Measurements from ENCODE around the gene VPS11. TPM values are rescaled to one million over a fixed set of nuclear protein-coding genes. Genes with fewer than 3 reads are reported as not detected.

VPS11 gene
- 10.4 and 20.7 TPM in 2 replicates for total RNA-seq (ENCODE audit: low replicate concordance)

- H3K9ac ChIP-seq = peak within 1 kb of the TSS; percentile 91
- peak within 1 kb of the TSS; percentile 89 for H3K4me3 ChIP-seq
- H3K9me3 Mint-ChIP-seq = no peaks in the 10 kb centered on the region
- TF ChIP-seq EZH2phosphoT487 (IDR thresholded peaks at IDR 0.05) (no peak), CTCF (IDR thresholded peaks at IDR 0.05) (no peak), EZH2 (IDR thresholded peaks at IDR 0.05) (peak; percentile 16)
- H3K36me3 Mint-ChIP-seq = peaks cover 4% of the 10 kb centered on the region
- peak within 1 kb of the TSS; percentile 90 for H2AFZ ChIP-seq (replicated peaks)
- peak within 1 kb of the TSS; percentile 95 for H3K4me3 Mint-ChIP-seq
- H3K27ac ChIP-seq = peak within 1 kb of the TSS; percentile 74
- peaks cover 4% of the 10 kb centered on the region for H3K27me3 Mint-ChIP-seq (ENCODE audit: insufficient read depth, low read depth)
- no peaks in the 10 kb centered on the region for H3K4me1 ChIP-seq
- H3F3A ChIP-seq (ENCODE audit: low read depth) = peaks cover 15% of the 10 kb centered on the region
- H4K20me1 ChIP-seq (ENCODE audit: low read depth) = no peaks in the 10 kb centered on the region
- H3K4me1 Mint-ChIP-seq = peaks cover 12% of the 10 kb centered on the region
- peaks cover 16% of the 10 kb centered on the region for H3K79me2 ChIP-seq (ENCODE audit: low read depth)
- no peaks in the 10 kb centered on the region for H3K9me3 ChIP-seq (ENCODE audit: low read depth)
- DNase-seq (ENCODE audit: low spot score) = peak; percentile 98
- H3K4me2 ChIP-seq = peak within 1 kb of the TSS; percentile 82
- H3K27me3 ChIP-seq = no peaks in the 10 kb centered on the region
- no peaks in the 10 kb centered on the region for H3K36me3 ChIP-seq
- peak within 1 kb of the TSS; percentile 96 for H3K27ac Mint-ChIP-seq
Observed at GRCh38 chr11:119067371-119068222, at the start of gene VPS11. VPS11 (plus strand) TSS chr11:119067818; CDS start chr11:119067824, 6 bp downstream.

- Histone ChIP-seq H3K4me1 (peaks cover 16% of the 10 kb centered on the region), H3K27me3 (no peaks in the 10 kb centered on the region), H3F3A (ENCODE audit: low read depth) (peaks cover 73% of the 10 kb centered on the region), H4K20me1 (ENCODE audit: low read depth) (peaks cover 42% of the 10 kb centered on the region), H3K79me2 (ENCODE audit: low read depth) (peaks cover 75% of the 10 kb centered on the region), H3K4me2 (peak within 1 kb of the TSS; percentile 100), H3K27ac (peak within 1 kb of the TSS; percentile 94), H3K4me3 (peak within 1 kb of the TSS; percentile 91), H3K9me3 (ENCODE audit: low read depth) (no peaks in the 10 kb centered on the region), H3K36me3 (peaks cover 12% of the 10 kb centered on the region), H2AFZ (replicated peaks) (peak within 1 kb of the TSS; percentile 92), H3K9ac (peak within 1 kb of the TSS; percentile 92)
- peak within 1 kb of the TSS; percentile 99 for H3K27ac Mint-ChIP-seq
- peaks cover 2% of the 10 kb centered on the region for H3K27me3 Mint-ChIP-seq (ENCODE audit: insufficient read depth, low read depth)
- TF ChIP-seq CTCF (IDR thresholded peaks at IDR 0.05) (peak; percentile 3), EZH2 (IDR thresholded peaks at IDR 0.05) (no peak)
- H3K9me3 Mint-ChIP-seq = no peaks in the 10 kb centered on the region
- peaks cover 29% of the 10 kb centered on the region for H3K36me3 Mint-ChIP-seq
- peaks cover 22% of the 10 kb centered on the region for H3K4me1 Mint-ChIP-seq
- peak; percentile 96 for DNase-seq (ENCODE audit: low spot score)
- H3K4me3 Mint-ChIP-seq = peak within 1 kb of the TSS; percentile 100
Observed at GRCh38 chr11:119018074-119018938, 49.3 kb upstream of the VPS11 start, which contains the start of the genes RPS25 and TRAPPC4. RPS25 (minus strand) TSS chr11:119018343; CDS start chr11:119018284, 59 bp downstream. TRAPPC4 (plus strand) TSS chr11:119018766; CDS start chr11:119018796, 30 bp downstream.

- Histone ChIP-seq H3F3A (ENCODE audit: low read depth) (peaks cover 75% of the 10 kb centered on the region), H3K4me2 (peak overlapping the region; percentile 100), H3K27ac (no peak overlapping the region), H4K20me1 (ENCODE audit: low read depth) (peaks cover 42% of the 10 kb centered on the region), H3K36me3 (peaks cover 5% of the 10 kb centered on the region), H3K9me3 (ENCODE audit: low read depth) (no peaks in the 10 kb centered on the region), H3K79me2 (ENCODE audit: low read depth) (peaks cover 66% of the 10 kb centered on the region), H3K27me3 (no peaks in the 10 kb centered on the region), H3K4me1 (peaks cover 16% of the 10 kb centered on the region), H3K9ac (no peak overlapping the region), H2AFZ (replicated peaks) (no peak overlapping the region), H3K4me3 (peak overlapping the region; percentile 91)
- Mint-ChIP-seq H3K27me3 (ENCODE audit: insufficient read depth, low read depth) (peaks cover 5% of the 10 kb centered on the region), H3K27ac (no peak overlapping the region), H3K4me3 (peak overlapping the region; percentile 100), H3K9me3 (no peaks in the 10 kb centered on the region), H3K4me1 (peaks cover 25% of the 10 kb centered on the region), H3K36me3 (peaks cover 24% of the 10 kb centered on the region)
- TF ChIP-seq CTCF (IDR thresholded peaks at IDR 0.05) = no peak
- no peak for TF ChIP-seq EZH2phosphoT487 (IDR thresholded peaks at IDR 0.05)
- no peak for TF ChIP-seq EZH2 (IDR thresholded peaks at IDR 0.05)
- no peak for DNase-seq (ENCODE audit: low spot score)
Observed at GRCh38 chr11:119019996-119020395, 47.6 kb upstream of the VPS11 start.

Measured in neural progenitor cell (in vitro differentiated cells).